Fibroblast of lung (primary cell): ENCODE measurements around the gene MAGEF1. TPM values are rescaled to one million over a fixed set of nuclear protein-coding genes. Genes with fewer than 3 reads are reported as not detected.

Experiments used
- DNase-seq, 2 donors: peaks; one replicate each; pipeline versions ENCODE4 v3.0.0 to v3.0.0-alpha.2; 2010; ENCODE audit warnings: low read depth in 2 of 2
- H2AFZ ChIP-seq: 2 replicates; pipeline ENCODE4 v1.5.1; 2012; ENCODE audit warnings: low read length, control low read depth, inconsistent platforms
- H3K27ac ChIP-seq: 2 replicates; pipeline ENCODE4 v1.5.1; 2011; ENCODE audit warnings: low read length, control low read depth; ENCODE audit not compliant: insufficient read depth
- H3K27me3 ChIP-seq: 2 replicates; pipeline ENCODE4 v1.5.1; 2011; ENCODE audit warnings: mild to moderate bottlenecking, low read length; ENCODE audit not compliant: control insufficient read depth, insufficient read depth
- H3K36me3 ChIP-seq: 2 replicates; pipeline ENCODE4 v1.5.1; 2011; ENCODE audit warnings: low read length; ENCODE audit not compliant: control insufficient read depth, insufficient read depth
- H3K4me1 ChIP-seq: 2 replicates; pipeline ENCODE4 v1.5.1; 2011; ENCODE audit warnings: low read length; ENCODE audit not compliant: control insufficient read depth, insufficient read depth; ENCODE audit errors: extremely low read depth
- H3K4me2 ChIP-seq: 2 replicates; pipeline ENCODE4 v1.5.1; 2011; ENCODE audit warnings: low read length, control low read depth; ENCODE audit not compliant: insufficient read depth; ENCODE audit errors: extremely low read depth
- H3K4me3 ChIP-seq, 4 experiments: fragments of 200-600 bp in 1 of 4; sonication (generic) in 1 of 4; replicated peaks in 1 of 4; 2 replicates each; pipeline ENCODE4 v1.5.1; 2011 to 2016; ENCODE audit warnings: low read length in 4 of 4, low read depth in 3 of 4, mild to moderate bottlenecking in 3 of 4, control low read depth in 2 of 4, inconsistent platforms in 1 of 4, mixed read lengths in 1 of 4; ENCODE audit not compliant: insufficient read depth in 1 of 4; ENCODE audit errors: control extremely low read depth in 1 of 4
- H3K79me2 ChIP-seq: 2 replicates; pipeline ENCODE4 v1.5.1; 2012; ENCODE audit warnings: mild to moderate bottlenecking, low read length, inconsistent platforms; ENCODE audit not compliant: control insufficient read depth, insufficient read depth
- H3K9ac ChIP-seq: 2 replicates; pipeline ENCODE4 v1.5.1; 2011; ENCODE audit warnings: mild to moderate bottlenecking, low read length, control low read depth; ENCODE audit not compliant: insufficient read depth
- H3K9me3 ChIP-seq: 2 replicates; pipeline ENCODE4 v1.5.1; 2012; ENCODE audit warnings: low read depth, low read length; ENCODE audit not compliant: control insufficient read depth, insufficient read depth
- H4K20me1 ChIP-seq: 2 replicates; pipeline ENCODE4 v1.5.1; 2011; ENCODE audit warnings: low read length; ENCODE audit not compliant: control insufficient read depth, insufficient read depth; ENCODE audit errors: extremely low read depth
- CTCF ChIP-seq, 2 donors: IDR thresholded peaks in 1 of 2; conservative IDR thresholded peaks in 1 of 2; 1 replicate in 1 of 2; 2 replicates in 1 of 2; pipeline ENCODE4 v1.5.1; 2011 to 2012; ENCODE audit warnings: low read length in 2 of 2, control low read depth in 1 of 2, inconsistent platforms in 1 of 2, low read depth in 1 of 2, mild to moderate bottlenecking in 1 of 2
- EZH2 ChIP-seq: IDR thresholded peaks from 2 replicates; pipeline ENCODE4 v1.5.1; 2012; ENCODE audit warnings: low read length, control low read depth, mild to moderate bottlenecking; ENCODE audit errors: missing control alignments
- polyA plus RNA-seq, 2 donors: library from polyadenylated mRNA; depleted of rRNA in 1 of 2; stranded (reverse) in 1 of 2; unstranded in 1 of 2; fragments of >200 nt; gene quantifications; 2 replicates each; pipeline ENCODE4 v1.2.1, GENCODE V29; 2011 to 2012; ENCODE audit warnings: missing spikeins in 1 of 2
- total RNA-seq: library from RNA; depleted of rRNA; stranded (reverse); fragments of >200 nt; gene quantifications from 2 replicates; pipeline ENCODE4 v1.2.1, GENCODE V29; 2014

Gene MAGEF1
- total and polyA plus RNA-seq, 2 donors (not counting 1 experiment from before 2014, with no cell fraction given): 21.5 to 22.6 TPM

- Histone ChIP-seq H3K36me3 (no peaks in the 10 kb centered on the region), H3K9ac (no peak overlapping the region), H3K79me2 (no peaks in the 10 kb centered on the region), H4K20me1 (no peaks in the 10 kb centered on the region), H3K27ac (no peak overlapping the region), H3K4me3 (peak overlapping the region in 1 of 4 experiments; percentile 9), H3K4me2 (peak overlapping the region; percentile 35), H3K27me3 (no peaks in the 10 kb centered on the region), H2AFZ (no peak overlapping the region), H3K4me1 (peaks cover 12% of the 10 kb centered on the region), H3K9me3 (no peaks in the 10 kb centered on the region)
- DNase-seq: peak in 1 of 2 donors; percentile 82
- TF ChIP-seq CTCF (conservative IDR thresholded peaks at IDR 0.05 in 1 of 2, IDR thresholded peaks at IDR 0.05 in 1 of 2; ENCODE audit: low read depth in 1 of 2, low read length in 2 of 2): no peak
Observed at GRCh38 chr3:184715943-184716621, 4.2 kb upstream of the MAGEF1 start.

- H2AFZ ChIP-seq: no peak overlapping the region
- H3K9me3 ChIP-seq: no peaks in the 10 kb centered on the region
- no peaks in the 10 kb centered on the region for H4K20me1 ChIP-seq
- H3K79me2 ChIP-seq: peaks cover 8% of the 10 kb centered on the region
- no peak for DNase-seq
- no peak overlapping the region for H3K9ac ChIP-seq
- no peak overlapping the region for H3K4me2 ChIP-seq
- no peaks in the 10 kb centered on the region for H3K36me3 ChIP-seq
- no peaks in the 10 kb centered on the region for H3K27me3 ChIP-seq
- TF ChIP-seq CTCF (conservative IDR thresholded peaks at IDR 0.05 in 1 of 2, IDR thresholded peaks at IDR 0.05 in 1 of 2; ENCODE audit: low read depth in 1 of 2, low read length in 2 of 2): no peak
- TF ChIP-seq EZH2: no peak
- no peak overlapping the region for H3K4me3 ChIP-seq
- no peak overlapping the region for H3K27ac ChIP-seq
- peaks cover 16% of the 10 kb centered on the region for H3K4me1 ChIP-seq
Observed at GRCh38 chr3:184713521-184713920, 1.7 kb upstream of the MAGEF1 start.

- Histone ChIP-seq H3K27me3 (no peaks in the 10 kb centered on the region), H3K9me3 (no peaks in the 10 kb centered on the region), H3K4me2 (no peak overlapping the region), H3K4me1 (peaks cover 16% of the 10 kb centered on the region), H3K9ac (no peak overlapping the region), H3K36me3 (no peaks in the 10 kb centered on the region), H3K4me3 (no peak overlapping the region), H3K27ac (no peak overlapping the region), H2AFZ (no peak overlapping the region), H3K79me2 (peaks cover 8% of the 10 kb centered on the region), H4K20me1 (no peaks in the 10 kb centered on the region)
- no peak for DNase-seq
- TF ChIP-seq CTCF (conservative IDR thresholded peaks at IDR 0.05 in 1 of 2, IDR thresholded peaks at IDR 0.05 in 1 of 2; ENCODE audit: low read depth in 1 of 2, low read length in 2 of 2) (no peak), EZH2 (no peak)
Observed at GRCh38 chr3:184713040-184713355, 1.1 kb upstream of the MAGEF1 start.
